Cortex of kidney (tissue), 1 donor: ENCODE data around the gene COL25A1.
"Not testable (repeated sequence)": the region's sequence is repeated elsewhere in the genome, so short reads cannot be mapped to it uniquely, and the experiment has no call there.

Source experiments
- DNase-seq: peaks from one replicate; lab custom pipeline; 2025; lab: John Stamatoyannopoulos, UW

Gene COL25A1

GRCh38 chr4:109010521-109010920 lies 291.9 kb downstream of the COL25A1 start:
- no peak for DNase-seq

GRCh38 chr4:109009909-109010308 lies 292.5 kb downstream of the COL25A1 start:
- no peak for DNase-seq

- DNase-seq, result no peak
These were observed 294.5 kb downstream of the COL25A1 start for GRCh38 chr4:109007976-109008375.

GRCh38 chr4:109005523-109005922 lies 296.9 kb downstream of the COL25A1 start:
- DNase-seq, result no peak

GRCh38 chr4:109004418-109004817 lies 298.0 kb downstream of the COL25A1 start:
- no peak for DNase-seq

GRCh38 chr4:109003964-109004363 lies 298.5 kb downstream of the COL25A1 start:
- DNase-seq, result no peak

- DNase-seq, result no peak
These were observed 310.7 kb downstream of the COL25A1 start for GRCh38 chr4:108991551-108992328.

- no peak for DNase-seq
These were observed 313.8 kb downstream of the COL25A1 start for GRCh38 chr4:108988464-108989195.

- not testable (repeated sequence) for DNase-seq
These were observed 318.0 kb downstream of the COL25A1 start for GRCh38 chr4:108984495-108984894.

GRCh38 chr4:108982402-108983185 lies 319.9 kb downstream of the COL25A1 start:
- no peak for DNase-seq

GRCh38 chr4:108980455-108981239 lies 321.8 kb downstream of the COL25A1 start:
- DNase-seq, result no peak

- DNase-seq, result no peak
These were observed 322.7 kb downstream of the COL25A1 start for GRCh38 chr4:108979759-108980158.

GRCh38 chr4:108978066-108978465 lies 324.4 kb downstream of the COL25A1 start:
- DNase-seq, result no peak

GRCh38 chr4:108972613-108973283 lies 329.7 kb downstream of the COL25A1 start:
- DNase-seq, result no peak

GRCh38 chr4:108971473-108971872 lies 331.0 kb downstream of the COL25A1 start:
- no peak for DNase-seq

- DNase-seq, result no peak
These were observed 336.9 kb downstream of the COL25A1 start for GRCh38 chr4:108965472-108966076.

- no peak for DNase-seq
These were observed 337.4 kb downstream of the COL25A1 start for GRCh38 chr4:108965016-108965415.

GRCh38 chr4:108963910-108964309 lies 338.5 kb downstream of the COL25A1 start:
- DNase-seq, result no peak

GRCh38 chr4:108959491-108959890 lies 343.0 kb downstream of the COL25A1 start:
- DNase-seq, result no peak

GRCh38 chr4:108954880-108955279 lies 347.6 kb downstream of the COL25A1 start:
- no peak for DNase-seq

- no peak for DNase-seq
These were observed 348.5 kb downstream of the COL25A1 start for GRCh38 chr4:108953941-108954340.
